CD1c-positive myeloid dendritic cell (primary cell): Measurements from ENCODE around the gene IGFL4.

Experiments used
- DNase-seq: peaks from one replicate; pipeline ENCODE4 v3.0.0-alpha.2; 2016; ENCODE audit errors: extremely low spot score

Gene IGFL4

DNA sequence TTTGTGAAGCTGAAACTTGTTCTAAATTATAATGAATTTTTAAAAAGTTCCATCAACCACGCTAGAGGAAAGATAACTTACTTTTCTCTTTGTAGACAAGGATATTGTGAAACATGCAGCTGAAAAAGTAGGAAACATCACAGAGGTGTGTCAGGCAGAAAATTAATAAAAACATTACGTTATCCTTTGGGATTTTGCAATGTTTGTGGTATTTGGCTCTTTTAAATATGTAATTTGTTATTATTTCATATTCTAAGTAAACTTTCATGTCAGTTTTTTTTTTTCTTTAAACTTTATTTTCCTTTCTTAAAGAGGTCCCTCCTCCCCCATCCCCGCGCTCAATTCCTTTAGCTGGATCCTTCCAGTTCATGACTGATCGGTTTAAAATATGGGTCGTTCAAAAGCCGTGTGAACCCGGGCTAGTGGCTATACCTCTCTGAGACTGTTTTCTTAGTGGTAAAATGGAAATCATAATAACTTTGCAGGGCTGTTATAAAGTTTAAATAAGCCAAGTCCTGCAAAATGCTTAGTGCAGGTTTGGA, 46.3 kb downstream of the IGFL4 start:
- DNase-seq: peak; percentile 19

DNA sequence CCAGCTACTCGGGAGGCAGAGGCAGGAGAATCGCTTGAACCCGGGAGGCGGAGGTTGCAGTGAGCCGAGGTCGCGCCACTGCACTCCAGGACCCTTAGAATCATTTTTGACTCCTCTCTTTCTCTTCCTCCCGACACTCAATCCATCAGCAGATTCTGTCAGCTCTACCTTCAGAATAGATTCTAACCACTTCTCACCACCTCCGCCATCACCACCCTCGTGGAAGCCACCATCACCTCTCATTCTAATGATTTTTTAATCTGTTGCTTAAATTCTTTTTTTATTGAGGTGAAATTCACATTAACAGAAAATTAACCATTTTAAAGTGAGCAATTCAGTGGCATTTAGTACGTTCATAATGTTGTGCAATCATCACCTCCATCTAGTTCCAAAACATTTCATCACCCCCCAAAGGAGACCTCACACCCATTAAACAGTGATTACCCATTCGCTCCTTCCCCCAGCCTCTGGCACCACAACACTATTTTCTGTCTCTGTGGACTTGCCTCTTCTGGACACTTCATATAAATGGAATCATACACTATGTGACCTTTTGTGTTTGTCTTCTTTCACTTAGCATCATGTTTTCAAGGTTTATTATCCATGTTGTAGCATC, 50.6 kb downstream of the IGFL4 start:
- no peak for DNase-seq
